ENCODE results near the gene UBE3D.

The UBE3D gene

GRCh38 chr6:83062225-83062624, 3.4 kb downstream of the UBE3D start:
- Histone ChIP-seq H3K79me2 (ENCODE audit: insufficient read depth, low read length) (peaks cover 19% of the 10 kb centered on the region), H3K4me2 (ENCODE audit: low read length) (no peak overlapping the region), H3K9me3 (ENCODE audit: low read length) (no peaks in the 10 kb centered on the region)

DNA sequence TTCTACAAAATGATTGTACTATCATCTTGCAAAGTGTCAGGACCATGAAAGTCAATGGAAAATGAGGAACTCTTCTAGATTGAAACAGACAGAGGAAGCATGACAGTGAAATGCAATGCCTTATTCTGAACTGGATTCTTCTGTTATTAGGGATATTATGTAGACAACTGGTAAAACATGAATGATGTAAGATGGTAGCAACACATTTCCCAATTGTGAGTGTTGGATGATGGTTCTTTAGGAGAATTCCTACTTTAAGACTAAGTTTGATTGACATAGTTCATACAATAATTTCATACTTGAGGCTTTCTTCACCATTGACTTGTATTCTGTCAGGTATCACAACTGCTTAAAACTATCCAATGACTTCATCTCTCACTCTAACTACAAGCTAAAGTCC, 4.5 kb downstream of the UBE3D start:
- Histone ChIP-seq H3K4me1 (ENCODE audit: insufficient read depth, low read length, severe bottlenecking) (peaks cover 30% of the 10 kb centered on the region), H4K20me1 (ENCODE audit: insufficient read depth, low read length) (no peaks in the 10 kb centered on the region), H3K27ac (ENCODE audit: low read depth, low read length, poor library complexity, severe bottlenecking) (no peak overlapping the region), H3K4me2 (ENCODE audit: low read length) (no peak overlapping the region), H3K9me3 (ENCODE audit: low read length) (no peaks in the 10 kb centered on the region), H3K36me3 (ENCODE audit: insufficient read depth, low read length) (peaks cover 30% of the 10 kb centered on the region; the same call in 1 of the 2 replicates), H3K9ac (ENCODE audit: low read length) (no peak overlapping the region), H3K9me2 (ENCODE audit: low read depth, low read length) (no peaks in the 10 kb centered on the region), H2AFZ (ENCODE audit: low read length) (no peak overlapping the region), H3K27me3 (ENCODE audit: insufficient read depth, low read length) (no peaks in the 10 kb centered on the region), H3K79me2 (ENCODE audit: insufficient read depth, low read length) (peaks cover 19% of the 10 kb centered on the region), H3K4me3 (ENCODE audit: low read depth, low read length, poor library complexity, severe bottlenecking) (no peak overlapping the region), H3F3A (ENCODE audit: insufficient read depth, low read length) (no peaks in the 10 kb centered on the region)
- TF ChIP-seq, protein P1, sequence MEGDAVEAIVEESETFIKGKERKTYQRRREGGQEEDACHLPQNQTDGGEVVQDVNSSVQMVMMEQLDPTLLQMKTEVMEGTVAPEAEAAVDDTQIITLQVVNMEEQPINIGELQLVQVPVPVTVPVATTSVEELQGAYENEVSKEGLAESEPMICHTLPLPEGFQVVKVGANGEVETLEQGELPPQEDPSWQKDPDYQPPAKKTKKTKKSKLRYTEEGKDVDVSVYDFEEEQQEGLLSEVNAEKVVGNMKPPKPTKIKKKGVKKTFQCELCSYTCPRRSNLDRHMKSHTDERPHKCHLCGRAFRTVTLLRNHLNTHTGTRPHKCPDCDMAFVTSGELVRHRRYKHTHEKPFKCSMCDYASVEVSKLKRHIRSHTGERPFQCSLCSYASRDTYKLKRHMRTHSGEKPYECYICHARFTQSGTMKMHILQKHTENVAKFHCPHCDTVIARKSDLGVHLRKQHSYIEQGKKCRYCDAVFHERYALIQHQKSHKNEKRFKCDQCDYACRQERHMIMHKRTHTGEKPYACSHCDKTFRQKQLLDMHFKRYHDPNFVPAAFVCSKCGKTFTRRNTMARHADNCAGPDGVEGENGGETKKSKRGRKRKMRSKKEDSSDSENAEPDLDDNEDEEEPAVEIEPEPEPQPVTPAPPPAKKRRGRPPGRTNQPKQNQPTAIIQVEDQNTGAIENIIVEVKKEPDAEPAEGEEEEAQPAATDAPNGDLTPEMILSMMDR (IDR thresholded peaks at IDR 0.05; ENCODE audit: low read length) = no peak
- no peak for TF ChIP-seq EZH2 (IDR thresholded peaks at IDR 0.05; ENCODE audit: borderline replicate concordance, low read length)

More at GRCh38 chr6:83062225-83062624, 3.4 kb downstream of the UBE3D start:
- H3K4me3 ChIP-seq (ENCODE audit: low read depth, low read length, poor library complexity, severe bottlenecking) = no peak overlapping the region
- no peaks in the 10 kb centered on the region for H3K27me3 ChIP-seq (ENCODE audit: insufficient read depth, low read length)
- no peaks in the 10 kb centered on the region for H3F3A ChIP-seq (ENCODE audit: insufficient read depth, low read length)
- peaks cover 40% of the 10 kb centered on the region for H3K4me1 ChIP-seq (ENCODE audit: insufficient read depth, low read length, severe bottlenecking)
- no peaks in the 10 kb centered on the region for H4K20me1 ChIP-seq (ENCODE audit: insufficient read depth, low read length)
- peaks cover 20% of the 10 kb centered on the region; the same call in 1 of the 2 replicates for H3K36me3 ChIP-seq (ENCODE audit: insufficient read depth, low read length)
- TF ChIP-seq, protein P1 (IDR thresholded peaks at IDR 0.05; ENCODE audit: low read length) = no peak
- TF ChIP-seq EZH2 (IDR thresholded peaks at IDR 0.05; ENCODE audit: borderline replicate concordance, low read length) = no peak
- H3K9me2 ChIP-seq (ENCODE audit: low read depth, low read length) = no peaks in the 10 kb centered on the region
- no peak overlapping the region for H2AFZ ChIP-seq (ENCODE audit: low read length)
- H3K9ac ChIP-seq (ENCODE audit: low read length) = no peak overlapping the region
- no peak overlapping the region for H3K27ac ChIP-seq (ENCODE audit: low read depth, low read length, poor library complexity, severe bottlenecking)

DNA sequence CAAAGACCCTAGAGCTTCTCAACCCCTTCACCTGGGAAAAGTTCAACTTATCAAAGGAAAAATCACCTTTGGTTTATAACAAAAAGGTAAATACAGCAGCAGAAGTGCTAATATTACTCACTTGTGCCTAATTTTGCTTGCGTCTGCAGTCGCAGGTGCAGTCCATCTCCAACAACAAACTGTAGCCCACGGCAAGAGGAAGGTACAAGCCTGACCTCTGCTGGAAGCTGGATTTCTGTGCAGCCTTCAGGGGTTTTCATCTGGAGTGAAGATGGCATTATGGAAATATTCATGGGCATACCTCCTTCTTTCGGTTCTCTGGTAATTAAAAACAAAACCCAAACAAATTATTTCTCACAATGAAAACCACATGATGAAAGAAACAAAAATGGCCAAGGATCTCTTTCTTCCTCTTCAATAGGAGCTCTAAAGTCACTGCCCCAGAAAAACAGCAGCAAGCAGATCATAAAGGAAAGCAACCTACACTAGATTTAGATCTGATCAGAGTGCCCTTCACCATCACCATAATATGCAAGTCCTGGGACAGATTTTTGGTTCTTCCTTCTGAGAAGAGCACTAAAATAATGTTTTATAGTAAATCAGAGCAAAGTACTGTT, 7.8 kb downstream of the UBE3D start:
- Histone ChIP-seq H3K9ac (ENCODE audit: low read length) (no peak overlapping the region), H3K9me2 (ENCODE audit: low read depth, low read length) (no peaks in the 10 kb centered on the region), H3F3A (ENCODE audit: insufficient read depth, low read length) (no peaks in the 10 kb centered on the region), H3K4me3 (ENCODE audit: low read depth, low read length, poor library complexity, severe bottlenecking) (no peak overlapping the region), H3K79me2 (ENCODE audit: insufficient read depth, low read length) (no peaks in the 10 kb centered on the region), H2AFZ (ENCODE audit: low read length) (no peak overlapping the region), H4K20me1 (ENCODE audit: insufficient read depth, low read length) (no peaks in the 10 kb centered on the region), H3K27me3 (ENCODE audit: insufficient read depth, low read length) (no peaks in the 10 kb centered on the region), H3K9me3 (ENCODE audit: low read length) (no peaks in the 10 kb centered on the region), H3K4me2 (ENCODE audit: low read length) (no peak overlapping the region), H3K36me3 (ENCODE audit: insufficient read depth, low read length) (peaks cover 45% of the 10 kb centered on the region; the same call in 1 of the 2 replicates), H3K4me1 (ENCODE audit: insufficient read depth, low read length, severe bottlenecking) (peaks cover 11% of the 10 kb centered on the region), H3K27ac (ENCODE audit: low read depth, low read length, poor library complexity, severe bottlenecking) (no peak overlapping the region)
- TF ChIP-seq, protein P1 (IDR thresholded peaks at IDR 0.05; ENCODE audit: low read length) = peak; percentile 79
- no peak for TF ChIP-seq EZH2 (IDR thresholded peaks at IDR 0.05; ENCODE audit: borderline replicate concordance, low read length)
